Neural progenitor cell (in vitro differentiated cells): ENCODE results near the gene QSOX2.

ENCODE experiments used
- EZH2 ChIP-seq: fragments of 200-600 bp; sonication (generic); IDR thresholded peaks from 2 replicates; pipeline ENCODE4 v1.6.1; 2017; ENCODE audit warnings: antibody characterized with exemption, mild to moderate bottlenecking, moderate library complexity
- TF ChIP-seq, protein P1 (sequence below): fragments of 200-600 bp; sonication (generic); IDR thresholded peaks from 2 replicates; pipeline ENCODE4 v1.5.1; 2017; ENCODE audit warnings: antibody characterized with exemption, mild to moderate bottlenecking

DNA sequence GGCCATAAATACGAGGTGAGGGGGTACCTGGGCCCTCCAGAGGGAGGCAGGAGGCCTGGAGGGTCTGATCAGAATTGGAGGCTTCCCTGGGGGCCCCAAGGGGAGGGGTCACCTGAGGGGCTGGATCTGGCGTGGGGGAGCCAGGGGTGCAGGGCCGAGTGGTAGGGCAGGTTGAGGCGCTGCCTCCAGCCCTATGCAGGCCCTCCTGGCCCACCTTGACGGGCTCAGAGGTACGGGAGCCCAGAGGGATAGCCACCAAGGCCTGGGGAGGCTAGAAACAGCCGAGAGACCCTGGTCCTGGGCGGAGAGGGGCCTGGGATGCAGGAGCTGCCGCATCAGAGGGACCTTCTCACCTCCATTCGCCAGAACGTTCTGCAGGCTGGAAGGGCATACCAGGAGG lies 65.0 kb downstream of the QSOX2 start:
- TF ChIP-seq, protein P1, sequence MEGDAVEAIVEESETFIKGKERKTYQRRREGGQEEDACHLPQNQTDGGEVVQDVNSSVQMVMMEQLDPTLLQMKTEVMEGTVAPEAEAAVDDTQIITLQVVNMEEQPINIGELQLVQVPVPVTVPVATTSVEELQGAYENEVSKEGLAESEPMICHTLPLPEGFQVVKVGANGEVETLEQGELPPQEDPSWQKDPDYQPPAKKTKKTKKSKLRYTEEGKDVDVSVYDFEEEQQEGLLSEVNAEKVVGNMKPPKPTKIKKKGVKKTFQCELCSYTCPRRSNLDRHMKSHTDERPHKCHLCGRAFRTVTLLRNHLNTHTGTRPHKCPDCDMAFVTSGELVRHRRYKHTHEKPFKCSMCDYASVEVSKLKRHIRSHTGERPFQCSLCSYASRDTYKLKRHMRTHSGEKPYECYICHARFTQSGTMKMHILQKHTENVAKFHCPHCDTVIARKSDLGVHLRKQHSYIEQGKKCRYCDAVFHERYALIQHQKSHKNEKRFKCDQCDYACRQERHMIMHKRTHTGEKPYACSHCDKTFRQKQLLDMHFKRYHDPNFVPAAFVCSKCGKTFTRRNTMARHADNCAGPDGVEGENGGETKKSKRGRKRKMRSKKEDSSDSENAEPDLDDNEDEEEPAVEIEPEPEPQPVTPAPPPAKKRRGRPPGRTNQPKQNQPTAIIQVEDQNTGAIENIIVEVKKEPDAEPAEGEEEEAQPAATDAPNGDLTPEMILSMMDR = no peak
- no peak for TF ChIP-seq EZH2
